ENCODE data around the gene AQP11. TPM values are rescaled to one million over a fixed set of nuclear protein-coding genes. Genes with fewer than 3 reads are reported as not detected.
"Not testable (repeated sequence)": the region's sequence is repeated elsewhere in the genome, so short reads cannot be mapped to it uniquely, and the experiment has no call there.

The AQP11 gene
- total RNA-seq, 1 donor from 2014 or later, result 4.9 TPM

- DNase-seq (ENCODE audit: low spot score in 2 of 2), result peak; percentile 33 to 38
- no peak for FAIRE-seq
Measured at GRCh38 chr11:77590194-77590782, 535 bp downstream of the AQP11 start.

- FAIRE-seq (no peak), DNase-seq (ENCODE audit: low spot score in 2 of 2) (no peak)
Measured at GRCh38 chr11:77592727-77593126, 3.0 kb downstream of the AQP11 start.

- no peak for DNase-seq (ENCODE audit: low spot score in 2 of 2)
Measured at GRCh38 chr11:77593883-77594282, 4.1 kb downstream of the AQP11 start.

GRCh38 chr11:77596626-77597025 is 6.9 kb downstream of the AQP11 start:
- FAIRE-seq (no peak), DNase-seq (ENCODE audit: low spot score in 2 of 2) (no peak)

More at GRCh38 chr11:77593883-77594282, 4.1 kb downstream of the AQP11 start:
- no peak for FAIRE-seq

GRCh38 chr11:77598195-77598594 is 8.4 kb downstream of the AQP11 start:
- no peak for FAIRE-seq
- DNase-seq (ENCODE audit: low spot score in 2 of 2), result no peak

GRCh38 chr11:77602381-77603088 is 12.8 kb downstream of the AQP11 start:
- DNase-seq (ENCODE audit: low spot score in 2 of 2) (peak in 1 of 2 donors; percentile 15), FAIRE-seq (no peak)

- FAIRE-seq (no peak), DNase-seq (ENCODE audit: low spot score in 2 of 2) (no peak)
Measured at GRCh38 chr11:77604281-77604680, 14.5 kb downstream of the AQP11 start.

- DNase-seq (ENCODE audit: low spot score in 2 of 2) (no peak), FAIRE-seq (no peak)
Measured at GRCh38 chr11:77609234-77609633, 19.5 kb downstream of the AQP11 start.

GRCh38 chr11:77611921-77612320 is 22.2 kb downstream of the AQP11 start:
- FAIRE-seq (no peak), DNase-seq (ENCODE audit: low spot score in 2 of 2) (no peak)

DNA sequence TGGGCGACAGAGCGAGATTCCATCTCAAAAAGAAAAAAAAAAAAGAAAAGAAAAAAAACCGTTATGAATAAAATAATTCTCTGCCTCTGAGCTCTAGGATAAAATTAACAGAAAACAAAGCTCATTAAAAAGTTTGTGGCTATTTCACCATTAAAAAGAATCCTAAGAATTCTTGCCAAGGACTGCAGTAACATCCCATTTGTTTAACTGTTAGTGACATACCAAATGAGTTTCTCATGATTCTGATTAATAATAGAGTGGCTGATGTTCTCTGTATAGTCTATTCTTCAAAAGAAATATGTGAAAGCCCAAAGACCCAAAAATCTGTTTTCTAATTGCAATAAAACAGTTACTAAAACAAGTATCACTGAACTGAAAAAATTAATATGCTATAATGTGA is 28.1 kb downstream of the AQP11 start:
- DNase-seq (ENCODE audit: low spot score in 2 of 2) (no peak), FAIRE-seq (no peak)

- FAIRE-seq, result no peak
- DNase-seq (ENCODE audit: low spot score in 2 of 2), result no peak
Measured at GRCh38 chr11:77619576-77620198, 29.9 kb downstream of the AQP11 start.

DNA sequence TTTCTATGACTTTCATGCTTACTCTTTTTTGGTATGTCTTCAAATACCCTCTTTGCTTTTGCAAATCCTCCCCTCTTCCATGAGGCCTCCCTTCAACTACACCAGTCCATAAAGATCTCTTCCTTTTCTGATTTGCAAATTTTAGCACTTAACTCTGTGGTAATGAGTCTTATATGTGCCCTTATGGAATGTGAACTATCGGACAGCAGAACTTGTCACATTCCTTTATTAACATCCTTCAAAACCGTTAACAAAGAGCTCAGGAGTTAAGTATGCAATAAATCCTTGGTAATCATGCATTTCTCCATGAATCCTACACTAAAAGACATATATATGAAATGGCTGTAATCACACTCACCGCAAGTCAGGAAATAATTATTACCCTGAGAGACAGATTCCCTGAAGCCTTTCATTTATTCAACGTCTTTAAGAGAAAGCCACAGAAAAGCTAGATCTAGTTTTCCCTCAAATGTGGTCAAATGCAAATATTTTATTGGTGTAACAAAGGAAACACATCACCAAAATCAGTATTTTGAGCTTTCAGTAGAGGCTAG is 40.5 kb downstream of the AQP11 start:
- DNase-seq (ENCODE audit: low spot score in 2 of 2) (no peak), FAIRE-seq (no peak)

GRCh38 chr11:77633926-77634325 is 44.2 kb downstream of the AQP11 start:
- not testable (repeated sequence) for DNase-seq (ENCODE audit: low spot score in 2 of 2); FAIRE-seq

DNA sequence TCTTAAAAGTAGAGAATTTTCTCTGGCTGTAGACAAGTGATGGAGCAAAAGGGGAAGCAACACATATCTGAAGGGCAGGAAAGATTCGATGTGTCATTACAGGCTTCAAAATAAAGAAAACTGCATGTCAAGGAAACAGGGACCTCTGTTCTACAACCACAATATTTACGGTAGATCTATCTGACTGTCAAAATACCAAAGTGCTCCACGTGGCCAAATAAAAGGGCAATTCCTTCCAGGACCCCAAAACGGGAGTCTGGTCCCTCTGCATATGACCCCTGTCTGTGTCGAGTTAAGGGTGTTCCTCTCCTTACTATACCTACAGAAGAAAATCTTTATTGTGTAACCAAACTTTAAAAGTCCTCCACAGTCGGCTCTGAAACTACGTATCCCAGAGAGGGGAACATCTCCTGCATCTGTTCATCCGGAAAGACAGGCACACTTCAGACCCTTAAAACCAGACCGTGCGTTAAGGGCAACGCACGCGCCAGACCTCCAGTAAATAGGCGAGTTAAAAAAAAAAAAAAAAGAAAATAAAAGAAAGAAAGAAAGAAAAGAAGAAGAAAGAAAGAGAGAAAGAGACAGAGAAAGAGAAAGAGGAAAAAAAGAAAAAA is 47.1 kb downstream of the AQP11 start:
- DNase-seq (ENCODE audit: low spot score in 2 of 2) (no peak), FAIRE-seq (no peak)

DNA sequence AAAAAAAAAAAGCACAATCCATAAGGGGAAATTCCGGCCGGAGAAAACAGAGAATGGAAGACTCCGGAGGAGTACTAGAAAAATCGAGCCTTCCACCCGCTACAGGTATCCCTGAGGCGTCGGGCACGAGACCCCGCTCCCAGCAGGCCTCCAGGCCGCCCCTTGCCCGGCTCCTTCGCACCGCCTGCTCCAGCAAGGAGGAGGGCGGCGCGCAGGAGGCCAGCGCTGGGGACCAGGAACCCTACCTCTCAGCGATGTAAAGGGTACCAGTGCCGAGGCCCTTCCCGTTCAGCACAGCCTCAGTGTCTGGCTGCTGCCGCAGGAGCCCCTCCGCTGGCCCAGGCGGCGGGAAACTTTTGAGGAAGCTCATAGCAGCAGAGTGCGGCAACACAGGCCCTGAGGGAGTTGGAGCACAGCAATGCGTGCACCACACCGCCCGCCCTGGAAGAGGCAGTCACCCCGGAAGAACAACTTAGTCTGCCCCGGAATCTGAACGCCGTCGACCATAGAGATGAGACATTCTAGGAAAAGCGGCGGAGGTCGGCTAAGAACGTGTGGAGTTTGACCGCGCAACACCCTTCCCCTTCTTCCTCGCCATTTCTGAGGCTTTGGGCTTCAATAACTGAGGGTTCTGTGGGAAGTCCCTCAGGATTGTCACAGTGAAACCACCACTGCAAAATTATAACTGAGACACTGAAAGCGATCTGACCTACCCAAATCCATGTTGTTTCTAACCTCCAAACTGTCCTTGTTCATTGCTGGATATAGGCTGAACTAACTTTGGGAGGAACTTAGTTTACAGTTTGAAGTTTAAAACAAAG is 47.8 kb downstream of the AQP11 start, which contains the start of gene CLNS1A:
TSS of gene CLNS1A (minus strand) at position 450 of the 821 bp plus-strand sequence. CDS start at position 370, 80 bp downstream.
- FAIRE-seq (no peak), DNase-seq (ENCODE audit: low spot score in 2 of 2) (peak; percentile 69 to 80)

- DNase-seq (ENCODE audit: low spot score in 2 of 2) (no peak), FAIRE-seq (no peak)
Measured at GRCh38 chr11:77642228-77642627, 52.5 kb downstream of the AQP11 start.

- no peak for DNase-seq (ENCODE audit: low spot score in 2 of 2)
- FAIRE-seq, result no peak
Measured at GRCh38 chr11:77644887-77645286, 55.1 kb downstream of the AQP11 start.

DNA sequence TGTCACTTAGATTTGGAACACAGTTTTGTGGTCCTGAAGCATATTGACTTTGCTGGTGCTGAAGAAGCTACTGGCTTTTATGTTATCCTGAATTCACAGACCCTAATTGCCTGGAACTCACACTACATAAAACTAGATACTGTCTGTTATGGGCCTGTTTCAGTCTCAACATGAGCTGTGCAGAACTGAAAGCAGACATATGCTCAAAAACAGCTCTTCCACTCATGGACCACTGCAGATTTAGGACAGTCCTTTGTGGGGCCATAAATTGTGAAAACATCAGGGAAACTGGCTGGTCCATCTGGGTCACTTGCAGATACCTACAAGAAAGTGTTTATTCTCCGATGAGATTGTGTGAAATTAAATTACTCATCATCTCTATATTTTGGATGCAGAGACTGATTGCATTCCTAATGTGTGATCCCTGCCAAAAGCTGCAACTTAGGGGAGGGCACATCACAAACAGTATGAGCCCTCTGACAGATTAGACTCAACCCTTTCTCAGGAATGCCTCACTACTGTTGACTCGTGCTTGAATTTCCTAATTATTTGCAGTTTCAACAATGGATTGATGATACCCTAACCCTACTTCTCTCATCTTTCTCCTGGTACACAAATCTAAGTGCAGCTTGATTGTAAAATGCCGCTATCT is 58.0 kb downstream of the AQP11 start:
- no peak for FAIRE-seq

DNA sequence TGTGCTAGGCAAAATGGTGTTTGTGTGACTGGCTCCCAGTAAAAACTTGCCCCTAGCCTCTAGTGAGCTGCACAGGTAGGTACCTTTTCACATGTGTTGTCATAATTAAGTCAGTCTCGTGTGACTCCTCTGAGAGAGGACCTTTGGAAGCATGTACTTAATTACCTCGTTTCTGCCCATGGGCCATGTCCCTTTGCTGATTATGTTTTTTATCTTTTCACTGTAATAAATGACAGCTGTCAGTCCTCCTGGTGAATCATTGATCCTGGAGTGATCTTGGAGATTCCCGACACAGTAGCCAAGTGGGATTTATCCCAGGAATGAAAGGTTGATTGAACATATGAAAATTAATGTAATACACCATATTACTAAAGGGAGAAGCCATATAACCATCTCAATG is 60.4 kb downstream of the AQP11 start:
- no peak for DNase-seq (ENCODE audit: low spot score in 2 of 2)

More for the DNA sequence above, 58.0 kb downstream of the AQP11 start:
- DNase-seq (ENCODE audit: low spot score in 2 of 2), result no peak

More for the DNA sequence above, 60.4 kb downstream of the AQP11 start:
- FAIRE-seq, result no peak
